GM18505 (cell line): Measurements from ENCODE around the gene WDR87.

Experiments
- ATAC-seq: cut with Tn5 transposase; IDR thresholded peaks from one replicate; pipeline ENCODE4 v1.9.1; 2021; ENCODE audit not compliant: unreplicated experiment
- POLR2A ChIP-seq: IDR thresholded peaks from 4 replicates; pipeline ENCODE4 v1.6.1; 2011; ENCODE audit warnings: borderline replicate concordance; ENCODE audit not compliant: insufficient read depth, insufficient read length; ENCODE audit errors: extremely low read depth

Gene WDR87

DNA sequence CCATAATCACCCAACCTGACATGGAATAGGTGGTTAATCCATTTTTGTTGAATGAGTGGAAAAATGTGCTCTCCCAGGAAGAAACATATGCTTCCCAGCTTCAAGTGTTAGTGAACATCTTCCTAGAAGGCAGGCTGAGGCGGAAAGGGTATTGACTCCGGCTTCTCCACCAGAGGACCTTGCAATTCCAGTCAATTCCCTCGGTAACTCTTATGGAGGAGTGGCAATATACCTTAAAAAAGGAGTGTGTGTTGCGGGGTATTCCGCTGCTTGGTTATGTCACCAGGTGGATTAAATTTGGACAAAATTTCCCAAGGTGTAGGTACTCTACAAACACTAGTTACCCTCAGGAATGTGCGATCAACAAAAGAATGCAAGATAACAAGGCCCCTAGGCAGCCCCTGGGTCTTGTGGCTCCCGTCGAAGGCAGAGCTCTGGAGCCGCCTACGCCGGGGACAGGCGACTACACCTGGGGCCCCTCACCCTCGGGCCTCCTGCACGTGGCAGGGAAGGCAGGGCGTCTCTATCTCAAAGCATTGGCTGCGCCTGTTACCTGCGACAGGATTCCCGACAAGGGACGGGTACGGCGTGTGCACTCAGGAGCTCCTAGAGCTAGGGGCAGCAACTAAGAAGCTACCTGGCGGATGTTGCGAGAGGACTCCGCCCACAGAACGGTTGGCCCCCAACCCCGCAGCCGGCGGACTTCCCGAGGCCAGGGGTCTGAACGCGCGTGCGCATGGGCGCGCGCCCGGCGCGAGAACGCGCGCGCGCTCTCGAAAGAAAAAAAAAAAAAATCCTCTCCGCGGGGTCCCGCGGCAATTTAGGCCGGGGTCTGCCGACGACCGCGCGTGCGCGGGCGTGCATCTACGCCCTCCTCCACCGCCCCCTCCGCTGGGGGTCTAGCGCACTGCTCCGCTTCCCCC lies at the start of gene WDR87:
TSS of gene WDR87 (minus strand) at position 649 of the 923 bp plus-strand sequence. CDS start 8,355 bp downstream, outside the sequence.
- no peak for TF ChIP-seq POLR2A
- ATAC-seq, result peak; percentile 22

DNA sequence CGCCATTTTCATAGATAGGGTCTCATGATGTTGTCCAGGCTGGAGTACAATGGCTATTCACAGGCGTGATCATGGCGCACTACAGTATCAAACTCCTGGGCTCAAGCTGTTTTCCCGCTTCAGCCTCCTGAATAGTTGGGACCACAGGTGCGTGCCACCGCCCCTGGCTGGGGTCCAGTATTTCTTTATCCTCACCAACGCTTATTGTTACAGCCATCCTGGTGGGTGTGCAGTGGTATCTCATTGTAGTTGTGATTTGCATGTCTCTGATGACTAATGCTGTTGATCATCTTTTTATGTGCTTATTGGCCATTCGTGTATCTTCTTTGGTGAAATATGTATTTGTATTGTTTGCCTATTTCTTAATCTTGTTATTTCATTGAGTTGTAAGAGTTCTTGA lies 49.6 kb upstream of the WDR87 start:
- no peak for TF ChIP-seq POLR2A
- ATAC-seq, result no peak

DNA sequence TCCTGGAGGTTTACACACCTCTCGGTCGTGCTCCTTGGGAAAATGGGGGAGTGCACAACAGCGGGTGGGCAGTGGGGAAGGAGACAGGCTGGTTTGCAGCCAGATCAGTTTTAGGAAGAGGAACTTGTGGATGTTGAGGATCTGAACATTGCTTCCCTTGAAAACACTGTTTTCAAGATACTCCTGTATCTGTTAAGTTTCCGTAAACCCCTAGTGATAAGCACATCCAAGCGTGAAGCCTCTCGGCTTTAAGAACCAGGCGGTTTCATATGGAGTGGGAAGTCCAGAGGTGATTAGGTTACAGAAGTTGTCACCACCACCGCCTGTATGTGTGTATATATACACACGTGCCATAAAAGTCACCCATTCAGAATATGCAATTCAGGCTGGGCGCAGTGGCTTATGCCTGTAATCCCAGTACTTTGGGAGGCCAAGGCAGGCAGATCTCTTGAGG lies 48.1 kb upstream of the WDR87 start:
- TF ChIP-seq POLR2A, result no peak
- no peak for ATAC-seq

DNA sequence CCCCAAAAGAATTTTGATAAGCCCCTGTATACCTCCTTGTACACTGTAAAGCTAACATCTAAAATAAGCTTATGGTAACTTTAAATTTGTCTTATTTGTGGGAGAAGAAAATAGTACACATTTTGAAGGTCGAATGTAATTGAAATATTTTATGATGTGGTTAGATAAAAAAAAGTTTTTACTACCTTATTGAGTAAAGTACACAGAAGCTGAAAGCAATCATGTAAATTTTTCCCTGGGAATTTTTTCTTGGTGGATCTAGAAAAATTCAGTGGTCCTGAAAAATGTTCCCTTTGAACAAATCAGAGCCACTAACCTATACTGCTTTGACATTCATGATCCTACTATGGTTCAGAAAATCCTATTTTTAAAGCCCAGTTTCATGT lies 47.5 kb upstream of the WDR87 start:
- ATAC-seq, result no peak
- TF ChIP-seq POLR2A, result no peak

DNA sequence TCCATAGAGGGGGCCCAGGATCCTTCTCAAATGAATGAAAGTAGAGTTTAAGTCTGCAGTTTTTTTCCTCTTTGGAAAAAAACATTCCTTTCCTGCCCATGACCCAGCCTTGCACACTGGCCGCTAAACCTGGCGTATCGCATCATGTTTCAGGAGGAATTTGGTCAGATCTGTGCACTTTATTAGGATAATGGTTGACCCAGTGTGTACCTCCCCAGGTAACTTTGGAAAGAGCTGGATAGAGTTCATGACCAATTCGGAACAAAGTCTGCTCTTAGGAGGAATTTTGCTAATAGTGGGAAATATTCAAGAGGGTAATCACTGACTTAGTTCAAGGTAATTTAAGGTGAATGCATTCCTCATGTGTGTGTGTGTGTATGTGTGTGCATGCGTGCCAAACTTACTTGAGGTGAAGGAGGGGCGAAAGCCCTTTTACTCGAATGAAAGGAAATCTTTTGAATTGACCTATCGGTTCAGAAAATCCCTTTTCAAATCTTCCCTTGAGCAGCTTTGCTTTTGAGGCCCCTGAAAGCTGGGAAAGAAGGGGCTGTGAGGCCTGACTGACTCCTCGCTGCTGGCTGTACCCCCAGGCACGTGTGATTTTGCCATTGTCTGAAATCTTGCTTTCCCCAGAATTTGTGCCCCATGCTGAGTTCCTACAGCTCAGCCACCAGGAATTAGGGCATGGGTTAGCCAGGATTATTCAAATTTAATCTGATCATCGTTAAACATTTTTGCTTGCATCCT lies 47.0 kb upstream of the WDR87 start:
- TF ChIP-seq POLR2A, result no peak
- no peak for ATAC-seq

DNA sequence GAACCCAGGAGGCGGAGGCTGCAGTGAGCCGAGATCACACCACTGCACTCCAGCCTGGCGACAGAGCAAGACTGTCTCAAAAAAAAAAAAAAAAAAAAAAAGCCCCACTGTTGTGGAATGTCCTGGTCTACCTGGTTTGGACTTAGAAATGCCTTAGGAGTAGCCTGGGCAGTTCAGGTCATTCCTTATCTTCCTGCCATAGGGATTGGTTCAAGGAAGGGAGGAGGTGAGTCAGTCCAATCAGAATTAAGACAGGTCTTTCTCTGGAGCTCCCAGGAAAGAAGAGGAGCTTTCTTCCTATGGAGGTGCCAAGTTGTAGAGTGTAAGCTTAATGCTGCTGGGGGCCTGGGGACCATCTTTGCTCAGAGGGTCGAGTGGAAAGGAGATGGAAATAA lies 45.4 kb upstream of the WDR87 start:
- no peak for TF ChIP-seq POLR2A
- no peak for ATAC-seq

DNA sequence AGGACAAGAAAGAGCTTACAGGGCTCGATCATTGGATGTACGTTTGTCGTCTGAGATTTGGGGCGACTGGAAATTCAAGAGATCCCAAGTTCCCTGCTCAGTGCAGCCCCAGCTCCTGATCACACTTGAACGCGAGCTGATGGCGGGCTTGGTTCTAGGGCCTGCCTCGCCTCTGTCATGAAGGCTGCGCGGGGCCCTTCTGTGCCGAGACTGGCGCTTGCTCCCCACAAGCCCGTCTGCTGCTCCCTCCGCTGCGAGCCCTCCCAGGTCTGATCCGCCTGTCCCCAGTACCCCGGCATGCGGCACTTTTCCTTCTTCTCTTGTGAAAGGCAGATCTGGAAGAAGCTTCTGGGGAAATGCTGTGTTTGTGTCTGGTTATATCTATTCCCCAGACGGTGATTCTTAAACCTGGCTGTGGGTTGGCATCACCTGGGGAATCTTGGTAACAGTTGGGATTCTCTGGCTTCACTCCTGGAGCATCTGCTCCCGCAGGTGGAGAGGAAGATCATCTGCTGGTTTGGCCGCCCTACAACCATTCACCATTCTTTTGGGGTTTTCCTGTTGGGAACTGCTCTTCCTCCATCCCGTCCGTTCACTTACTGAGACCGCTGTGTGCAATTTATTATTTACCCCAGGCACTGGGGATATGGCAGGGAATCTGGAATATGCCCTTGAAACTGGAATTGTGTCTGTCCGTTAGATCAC lies 44.2 kb upstream of the WDR87 start:
- TF ChIP-seq POLR2A, result no peak
- ATAC-seq, result no peak

DNA sequence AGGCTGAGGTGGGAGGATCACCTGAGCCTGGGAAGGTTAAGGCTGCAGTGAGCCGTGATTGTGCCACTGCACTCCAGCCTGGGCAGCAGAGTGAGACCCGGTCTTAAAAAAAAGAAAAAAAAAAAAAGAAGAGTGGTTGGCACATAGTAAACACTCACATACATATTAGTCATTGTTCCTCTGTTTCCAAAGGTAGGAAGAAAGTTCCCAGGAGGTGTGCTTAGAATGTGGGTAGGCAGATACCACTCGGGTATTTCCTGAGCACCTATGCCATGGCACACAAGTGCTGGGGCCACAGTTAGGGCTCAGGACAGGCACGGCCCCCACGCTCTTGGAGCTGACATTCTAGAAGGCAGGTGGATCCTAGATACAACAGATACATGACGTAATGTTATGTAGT lies 42.0 kb upstream of the WDR87 start:
- ATAC-seq, result no peak
- TF ChIP-seq POLR2A, result no peak

DNA sequence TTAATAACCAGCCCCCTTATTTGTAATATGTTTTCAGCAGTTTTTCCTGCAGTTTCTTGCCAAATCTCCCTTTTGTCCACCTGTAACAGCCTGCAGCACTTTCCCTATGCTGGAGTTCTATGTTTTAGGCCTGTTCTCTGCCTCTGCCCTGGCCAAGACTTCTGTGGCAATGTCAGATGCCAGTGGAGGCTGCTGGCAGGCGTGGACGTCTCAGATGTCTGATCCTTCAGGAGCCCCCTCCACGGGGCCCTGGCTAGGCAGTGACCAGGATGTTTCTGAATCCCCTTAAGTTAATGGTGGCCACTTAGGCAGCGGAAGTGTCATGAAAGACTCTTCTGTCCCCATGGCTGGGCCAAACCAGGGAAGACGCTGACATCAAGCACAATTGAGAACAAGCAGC lies 41.4 kb upstream of the WDR87 start:
- no peak for ATAC-seq
- no peak for TF ChIP-seq POLR2A

DNA sequence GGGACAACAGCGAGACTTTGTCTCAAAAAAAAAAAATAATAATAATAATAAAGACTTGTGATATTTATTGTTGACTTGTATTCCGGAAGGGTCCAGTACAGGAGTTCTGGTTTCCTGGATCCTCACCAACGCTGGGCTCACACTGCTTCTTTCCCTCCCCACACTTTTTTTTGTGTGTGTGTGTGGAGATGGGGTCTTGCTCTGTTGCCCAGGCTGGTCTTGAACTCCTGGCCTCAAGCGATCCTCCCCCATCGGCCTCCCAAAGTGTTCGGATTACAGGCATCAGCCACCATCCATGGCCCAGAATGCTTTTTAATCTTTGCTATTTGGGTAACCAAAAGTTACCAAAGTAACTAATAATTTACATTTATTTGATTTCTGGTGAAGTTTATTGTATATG lies 39.7 kb upstream of the WDR87 start:
- ATAC-seq, result no peak
- TF ChIP-seq POLR2A, result no peak

DNA sequence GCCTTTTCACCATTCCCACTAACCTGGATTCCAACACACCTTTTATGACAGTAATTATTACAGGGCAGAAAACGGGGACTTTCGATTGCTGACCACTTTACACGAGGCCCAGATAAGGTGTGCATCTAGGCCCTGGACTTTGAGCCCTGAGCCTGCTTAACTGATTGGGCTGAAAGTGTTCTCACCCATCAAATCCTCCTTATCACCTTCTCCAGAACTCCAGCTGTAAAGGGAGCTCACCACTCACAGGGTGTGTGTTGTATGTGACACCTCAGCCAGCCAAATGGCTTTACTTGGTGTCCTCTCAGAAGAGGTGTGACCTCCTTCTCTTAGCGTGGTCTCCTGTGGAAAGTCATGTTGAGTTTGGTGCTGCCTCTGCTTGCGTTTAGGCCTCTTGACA lies 37.1 kb upstream of the WDR87 start:
- no peak for TF ChIP-seq POLR2A
- ATAC-seq, result no peak

DNA sequence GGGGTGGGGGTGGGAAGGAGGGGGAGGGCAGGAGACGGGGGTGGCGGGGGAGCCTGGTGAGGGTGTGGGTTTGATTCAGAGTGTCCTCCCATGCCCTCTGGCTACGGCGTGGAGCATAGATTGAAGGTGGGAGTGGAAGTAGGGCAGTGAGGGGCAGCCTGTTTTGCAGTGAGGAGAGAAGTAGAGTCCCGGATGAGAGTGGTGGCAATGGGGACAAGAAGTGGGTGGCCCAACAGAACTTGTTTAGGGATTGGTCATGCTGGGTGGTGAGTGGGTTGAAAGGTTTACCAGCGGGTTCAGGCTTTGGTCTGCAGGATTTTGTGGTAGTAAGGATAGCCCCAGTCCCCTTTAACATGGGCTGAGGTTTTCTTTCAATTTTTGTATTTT lies 36.1 kb upstream of the WDR87 start:
- no peak for ATAC-seq
- TF ChIP-seq POLR2A, result no peak

DNA sequence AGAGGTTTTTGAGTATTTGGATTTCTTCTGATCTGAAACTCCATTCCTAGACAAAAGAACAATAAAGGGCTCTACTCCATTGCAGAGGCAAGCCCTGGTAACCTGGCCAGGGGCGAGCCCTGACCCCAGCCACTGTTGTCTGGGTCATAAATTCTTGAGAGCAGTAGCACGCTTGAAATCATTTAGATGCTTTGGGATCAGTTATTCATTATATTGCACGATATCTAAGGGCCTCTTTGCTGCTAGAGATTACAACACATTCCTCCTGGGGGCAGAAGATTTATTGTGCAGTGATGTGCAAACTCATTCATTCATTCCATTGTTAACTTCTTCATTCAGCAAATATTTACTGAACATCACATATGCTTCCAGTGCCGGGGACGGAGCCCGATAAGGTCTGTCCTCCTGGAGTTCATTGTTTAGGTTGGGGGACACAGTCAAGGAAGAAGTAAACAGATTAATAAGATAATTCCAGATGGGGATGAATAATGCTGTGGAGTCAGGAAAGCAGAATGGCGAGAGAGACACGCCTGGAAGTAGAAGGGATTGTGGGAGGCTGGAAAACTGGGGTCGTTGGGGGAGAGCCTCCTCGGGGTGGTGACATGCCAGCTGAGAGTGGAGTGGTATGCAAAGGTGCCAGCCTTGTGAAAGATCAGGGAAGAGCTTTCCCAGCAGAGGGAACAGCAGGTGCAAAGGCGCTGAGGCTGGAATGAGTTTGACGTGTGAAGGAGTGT lies 35.6 kb upstream of the WDR87 start:
- no peak for TF ChIP-seq POLR2A
- no peak for ATAC-seq
